HL-60 (cell line): ENCODE measurements around the gene NEK2.

ENCODE experiments used
- POLR2AphosphoS5 ChIP-seq: IDR thresholded peaks from 2 replicates; pipeline ENCODE4 v1.6.1; 2012; ENCODE audit warnings: low read depth
- TF ChIP-seq, protein P1 (sequence below): IDR thresholded peaks from one replicate; pipeline ENCODE4 v1.5.1; 2011; ENCODE audit warnings: low read length, control low read depth, inconsistent platforms; ENCODE audit not compliant: insufficient read depth

DNA sequence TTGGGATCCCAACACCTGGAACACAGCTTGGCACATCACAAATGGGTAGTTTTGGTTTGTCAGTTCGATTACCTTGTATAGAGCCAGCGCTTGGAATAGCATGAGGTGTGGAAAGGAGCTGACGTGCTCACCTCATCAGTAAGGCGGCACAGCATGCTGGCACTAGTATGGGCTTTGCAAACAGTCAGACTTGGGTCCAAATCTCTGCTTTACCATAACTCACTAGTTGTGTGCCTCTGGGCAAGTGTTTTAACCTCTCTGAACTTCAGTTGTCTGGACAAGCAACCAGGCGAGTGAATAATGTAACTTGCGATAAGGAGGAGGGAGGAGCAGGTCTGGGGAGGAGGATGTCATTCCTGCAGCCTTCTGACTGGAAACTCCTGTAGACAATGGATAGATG is 26.3 kb upstream of the NEK2 start:
- TF ChIP-seq, protein P1, sequence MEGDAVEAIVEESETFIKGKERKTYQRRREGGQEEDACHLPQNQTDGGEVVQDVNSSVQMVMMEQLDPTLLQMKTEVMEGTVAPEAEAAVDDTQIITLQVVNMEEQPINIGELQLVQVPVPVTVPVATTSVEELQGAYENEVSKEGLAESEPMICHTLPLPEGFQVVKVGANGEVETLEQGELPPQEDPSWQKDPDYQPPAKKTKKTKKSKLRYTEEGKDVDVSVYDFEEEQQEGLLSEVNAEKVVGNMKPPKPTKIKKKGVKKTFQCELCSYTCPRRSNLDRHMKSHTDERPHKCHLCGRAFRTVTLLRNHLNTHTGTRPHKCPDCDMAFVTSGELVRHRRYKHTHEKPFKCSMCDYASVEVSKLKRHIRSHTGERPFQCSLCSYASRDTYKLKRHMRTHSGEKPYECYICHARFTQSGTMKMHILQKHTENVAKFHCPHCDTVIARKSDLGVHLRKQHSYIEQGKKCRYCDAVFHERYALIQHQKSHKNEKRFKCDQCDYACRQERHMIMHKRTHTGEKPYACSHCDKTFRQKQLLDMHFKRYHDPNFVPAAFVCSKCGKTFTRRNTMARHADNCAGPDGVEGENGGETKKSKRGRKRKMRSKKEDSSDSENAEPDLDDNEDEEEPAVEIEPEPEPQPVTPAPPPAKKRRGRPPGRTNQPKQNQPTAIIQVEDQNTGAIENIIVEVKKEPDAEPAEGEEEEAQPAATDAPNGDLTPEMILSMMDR = no peak
- TF ChIP-seq POLR2AphosphoS5 = no peak
